SK-N-SH (cell line): Measurements from ENCODE around the gene MRPL24. TPM values are rescaled to one million over a fixed set of nuclear protein-coding genes. Genes with fewer than 3 reads are reported as not detected.

Source experiments
- CTCF ChIA-PET: fragments of 300-600, 350-600 bp; formaldehyde crosslinking; extraction: SDS; loops from one replicate; lab custom pipeline; 2021; lab: Yijun Ruan, JAX
- POLR2A ChIA-PET: fragments of 350-600 bp; sonication (Branson Sonifier 250); formaldehyde crosslinking; extraction: SDS; loops from one replicate; lab custom pipeline; 2020; ENCODE audit warnings: antibody characterized with exemption, inconsistent platforms; lab: Yijun Ruan, JAX
- DNase-seq: peaks from one replicate; pipeline ENCODE4 v3.0.0; 2012
- H2AFZ ChIP-seq: fragments of 200-600 bp; sonication (generic); 2 replicates; pipeline ENCODE4 v1.8.1; 2016; ENCODE audit warnings: antibody characterized with exemption, mild to moderate bottlenecking, low read depth
- H3F3A ChIP-seq: fragments of 200-600 bp; sonication (generic); replicated peaks from 2 replicates; pipeline ENCODE3; 2016; ENCODE audit warnings: antibody characterized with exemption, mild to moderate bottlenecking; ENCODE audit not compliant: insufficient read depth
- H3K27ac ChIP-seq, 2 experiments: fragments of 200-500 bp in 1 of 2; fragments of 200-600 bp in 1 of 2; sonication (Bioruptor generic) in 1 of 2; sonication (generic), shearing (Covaris generic) in 1 of 2; 2 replicates each; pipeline versions ENCODE4 v1.5.1 to v1.6.1; 2014 to 2016; ENCODE audit warnings: low read depth in 2 of 2, inconsistent platforms in 1 of 2, low read length in 1 of 2, mild to moderate bottlenecking in 1 of 2, mixed read lengths in 1 of 2
- H3K27me3 ChIP-seq: fragments of 200-600 bp; sonication (generic), shearing (Covaris generic); 2 replicates; pipeline ENCODE4 v1.6.1; 2016; ENCODE audit warnings: mixed run types; ENCODE audit not compliant: insufficient read depth
- H3K36me3 ChIP-seq, 2 experiments: fragments of 200-500 bp in 1 of 2; fragments of 200-600 bp in 1 of 2; sonication (Bioruptor generic) in 1 of 2; sonication (generic) in 1 of 2; replicated peaks in 1 of 2; 2 replicates each; pipeline versions ENCODE3 to v1.5.1; 2014 to 2016; ENCODE audit warnings: low read length in 1 of 2, mild to moderate bottlenecking in 1 of 2; ENCODE audit not compliant: insufficient read depth in 2 of 2, control insufficient read depth in 1 of 2
- H3K4me1 ChIP-seq, 2 experiments: fragments of 200-500 bp in 1 of 2; fragments of 200-600 bp in 1 of 2; sonication (Bioruptor generic) in 1 of 2; sonication (generic), shearing (Covaris generic) in 1 of 2; 2 replicates each; pipeline versions ENCODE4 v1.5.1 to v1.6.1; 2014 to 2016; ENCODE audit warnings: low read depth in 1 of 2, low read length in 1 of 2, mixed run types in 1 of 2; ENCODE audit not compliant: insufficient read depth in 2 of 2, control insufficient read depth in 1 of 2
- H3K4me2 ChIP-seq: fragments of 200-600 bp; sonication (generic), shearing (Covaris generic); 2 replicates; pipeline ENCODE4 v1.6.1; 2017; ENCODE audit warnings: mixed run types
- H3K4me3 ChIP-seq, 2 experiments: fragments of 200-500 bp in 1 of 2; fragments of 200-600 bp in 1 of 2; sonication (Bioruptor generic) in 1 of 2; sonication (generic), shearing (Covaris generic) in 1 of 2; 2 replicates each; pipeline versions ENCODE4 v1.5.1 to v1.8.1; 2014 to 2016; ENCODE audit warnings: low read depth in 2 of 2, inconsistent platforms in 1 of 2, low read length in 1 of 2, mild to moderate bottlenecking in 1 of 2, mixed read lengths in 1 of 2, moderate library complexity in 1 of 2
- H3K79me2 ChIP-seq: fragments of 200-600 bp; sonication (generic); 2 replicates; pipeline ENCODE4 v1.8.1; 2017; ENCODE audit warnings: mild to moderate bottlenecking; ENCODE audit not compliant: insufficient read depth
- H3K9ac ChIP-seq: fragments of 200-600 bp; sonication (generic); 2 replicates; pipeline ENCODE4 v1.6.1; 2017; ENCODE audit warnings: mixed run types
- H3K9me2 ChIP-seq: fragments of 200-600 bp; sonication (generic); 2 replicates; pipeline ENCODE4 v1.6.1; 2017; ENCODE audit warnings: mixed run types
- H3K9me3 ChIP-seq: fragments of 200-600 bp; sonication (generic); 2 replicates; pipeline ENCODE4 v1.6.1; 2017; ENCODE audit warnings: mixed run types, mild to moderate bottlenecking, moderate library complexity
- H4K20me1 ChIP-seq: fragments of 200-600 bp; sonication (generic); 2 replicates; pipeline ENCODE4 v1.6.1; 2017; ENCODE audit warnings: mild to moderate bottlenecking, mixed run types; ENCODE audit not compliant: insufficient read depth
- CTCF ChIP-seq: fragments of 200-600 bp; sonication (generic); IDR thresholded peaks from 2 replicates; pipeline ENCODE4 v1.6.1; 2017; ENCODE audit warnings: antibody characterized with exemption, mild to moderate bottlenecking, moderate library complexity
- ELF1 ChIP-seq: IDR thresholded peaks from 2 replicates; pipeline ENCODE4 v1.4.0; 2012
- EP300 ChIP-seq, 2 experiments: IDR thresholded peaks; 2 replicates each; pipeline versions ENCODE4 v1.4.0 to v1.6.1; 2012; ENCODE audit warnings: borderline replicate concordance in 1 of 2, low read depth in 1 of 2, low read length in 1 of 2
- FOSL2 ChIP-seq: IDR thresholded peaks from 2 replicates; pipeline ENCODE4 v1.4.0; 2012; ENCODE audit warnings: low read depth, mild to moderate bottlenecking, moderate library complexity, borderline replicate concordance
- FOXM1 ChIP-seq: IDR thresholded peaks from 2 replicates; pipeline ENCODE4 v1.4.0; 2012; ENCODE audit warnings: low read depth, mild to moderate bottlenecking
- GATA2 ChIP-seq: sonication (generic); formaldehyde crosslinking; IDR thresholded peaks from 2 replicates; pipeline ENCODE4 v1.5.0; 2020; ENCODE audit warnings: mild to moderate bottlenecking, missing genetic modification reagents
- IRF3 ChIP-seq: fragments of 150-350 bp; IDR thresholded peaks from 2 replicates; pipeline ENCODE4 v1.6.1; 2016; ENCODE audit warnings: mild to moderate bottlenecking, low read depth, low read length
- JUND ChIP-seq: IDR thresholded peaks from 2 replicates; pipeline ENCODE4 v1.4.0; 2012
- NRF1 ChIP-seq: IDR thresholded peaks from 2 replicates; pipeline ENCODE4 v1.6.1; 2012; ENCODE audit warnings: low read depth, mild to moderate bottlenecking, low read length
- PBX3 ChIP-seq: IDR thresholded peaks from 2 replicates; pipeline ENCODE4; 2012
- RFX5 ChIP-seq: IDR thresholded peaks from 2 replicates; pipeline ENCODE4 v1.6.1; 2012; ENCODE audit warnings: mild to moderate bottlenecking, improper control_type of control experiment, low read length
- SMC3 ChIP-seq: IDR thresholded peaks from 2 replicates; pipeline ENCODE4 v1.6.1; 2012; ENCODE audit warnings: low read depth, low read length, improper control_type of control experiment
- USF1 ChIP-seq: IDR thresholded peaks from 2 replicates; pipeline ENCODE4 v1.4.0; 2012; ENCODE audit warnings: low read depth, borderline replicate concordance
- USF2 ChIP-seq: fragments of 150-350 bp; IDR thresholded peaks from 2 replicates; pipeline ENCODE4 v1.6.1; 2017; ENCODE audit warnings: antibody characterized with exemption, low read length, low read depth, borderline replicate concordance
- WGBS: methylation state at CpG from one replicate; pipeline ENCODE4 v1.1.6; 2017; ENCODE audit warnings: low lambda C conversion rate; 5-methylcytosine and 5-hydroxymethylcytosine counted together
- polyA plus RNA-seq, 3 experiments: library from polyadenylated mRNA; depleted of rRNA; stranded (reverse); fragments of >200 nt; gene quantifications; 2 replicates each; pipeline ENCODE4 v1.2.3, GENCODE V29; 2012

Gene MRPL24
- polyA plus RNA-seq, 1 of the 3 experiments (the other 2 are of a cell fraction): 149 TPM

GRCh38 chr1:156749419-156750118 lies 8.7 kb upstream of the MRPL24 start:
- ChIA-PET CTCF (interaction anchor here (0.5 to 3.9 kb wide), 6 partner anchors 23 to 126 kb away, joined by 3 to 30 read pairs (median 4); partner anchors contain the start of genes INSRR and METTL25B), POLR2A (no interaction called here)
- Histone ChIP-seq H3K4me2 (peak overlapping the region; percentile 88), H3K9me2 (no peaks in the 10 kb centered on the region), H3K27ac (peak overlapping the region; percentile 100), H3K4me3 (peak overlapping the region; percentile 78 to 98), H3F3A (peaks cover 36% of the 10 kb centered on the region), H3K9ac (peak overlapping the region; percentile 100), H3K4me1 (peaks cover 37 to 56% of the 10 kb centered on the region in 2 experiments), H4K20me1 (no peaks in the 10 kb centered on the region), H3K79me2 (peaks cover 86% of the 10 kb centered on the region), H2AFZ (no peak overlapping the region), H3K9me3 (no peaks in the 10 kb centered on the region), H3K27me3 (no peaks in the 10 kb centered on the region), H3K36me3 (peaks cover 15 to 18% of the 10 kb centered on the region in 2 experiments)
- 38% methylated on average over 7 of the region's 8 CpGs for WGBS
- DNase-seq: no peak
- TF ChIP-seq JUND (no peak), SMC3 (no peak), FOXM1 (no peak), USF2 (no peak), ELF1 (no peak), FOSL2 (no peak), RFX5 (no peak), EP300 (IDR thresholded peaks at IDR 0.05; ENCODE audit: borderline replicate concordance in 1 of 2, low read depth in 1 of 2, low read length in 1 of 2) (no peak), GATA2 (CRISPR knock-in tag) (no peak), PBX3 (no peak), IRF3 (no peak), CTCF (no peak), USF1 (no peak), NRF1 (no peak)
